Stimulated activated CD8-positive, alpha-beta memory T cell treated with anti-CD3 and anti-CD28 coated beads, Interleukin-2, amount 100 ng/mL, for 1 hour (primary cell): Measurements from ENCODE around the gene KRTAP12-3.
A peak's percentile ranks its signal among the peaks of the same experiment; 100 is the strongest.
"Not testable (repeated sequence)": the region's sequence is repeated elsewhere in the genome, so short reads cannot be mapped to it uniquely, and the experiment has no call there.

ENCODE experiments used
- DNase-seq, 2 donors: peaks; one replicate each; pipeline ENCODE4 v3.0.0-alpha.2; 2020; ENCODE audit warnings: low read depth in 2 of 2

Gene KRTAP12-3

GRCh38 chr21:44657635-44658540 lies at the start of gene KRTAP12-3:
Gene KRTAP12-3 (plus strand): TSS chr21:44657932. CDS start chr21:44657980, 48 bp downstream.
- peak in 1 of 2 donors; percentile 19 for DNase-seq

GRCh38 chr21:44609193-44609592 lies 48.5 kb upstream of the KRTAP12-3 start:
- no peak for DNase-seq

- not testable (repeated sequence) for DNase-seq
Observed at GRCh38 chr21:44610157-44610843, 47.4 kb upstream of the KRTAP12-3 start.

GRCh38 chr21:44611551-44611950 lies 46.2 kb upstream of the KRTAP12-3 start:
- no peak for DNase-seq

GRCh38 chr21:44612029-44612486 lies 45.7 kb upstream of the KRTAP12-3 start, which contains the start of gene KRTAP10-8:
Gene KRTAP10-8 (plus strand): TSS chr21:44612079. CDS start chr21:44612101, 22 bp downstream.
- no peak for DNase-seq

- no peak for DNase-seq
Observed at GRCh38 chr21:44612669-44613229, 45.0 kb upstream of the KRTAP12-3 start.

GRCh38 chr21:44613386-44614155 lies 44.2 kb upstream of the KRTAP12-3 start:
- DNase-seq, result no peak

- no peak for DNase-seq
Observed at GRCh38 chr21:44614161-44614631, 43.5 kb upstream of the KRTAP12-3 start.

GRCh38 chr21:44614961-44615391 lies 42.8 kb upstream of the KRTAP12-3 start:
- no peak for DNase-seq

GRCh38 chr21:44615466-44615865 lies 42.3 kb upstream of the KRTAP12-3 start:
- DNase-seq, result no peak

- DNase-seq, result no peak
Observed at GRCh38 chr21:44615911-44616590, 41.7 kb upstream of the KRTAP12-3 start.

- no peak for DNase-seq
Observed at GRCh38 chr21:44616591-44616926, 41.2 kb upstream of the KRTAP12-3 start.

GRCh38 chr21:44617071-44617501 lies 40.6 kb upstream of the KRTAP12-3 start:
- no peak for DNase-seq

GRCh38 chr21:44618504-44618903 lies 39.2 kb upstream of the KRTAP12-3 start:
- no peak for DNase-seq

- DNase-seq, result peak; percentile 27 to 43
Observed at GRCh38 chr21:44618909-44619308, 38.8 kb upstream of the KRTAP12-3 start.

- no peak for DNase-seq
Observed at GRCh38 chr21:44619886-44620285, 37.8 kb upstream of the KRTAP12-3 start.

GRCh38 chr21:44623575-44623974 lies 34.2 kb upstream of the KRTAP12-3 start:
- DNase-seq, result no peak

GRCh38 chr21:44625756-44626155 lies 32.0 kb upstream of the KRTAP12-3 start:
- DNase-seq, result no peak

GRCh38 chr21:44626262-44626661 lies 31.5 kb upstream of the KRTAP12-3 start:
- DNase-seq, result no peak

GRCh38 chr21:44626673-44627143 lies 31.0 kb upstream of the KRTAP12-3 start, which contains the start of gene KRTAP10-9:
Gene KRTAP10-9 (plus strand): TSS chr21:44627093. CDS start chr21:44627172, 79 bp downstream.
- DNase-seq, result no peak
